OCI-LY7 (cell line): ENCODE measurements around the gene INSR.

ENCODE experiments used
- CTCF ChIP-seq: fragments of 200-600 bp; sonication (generic); conservative IDR thresholded peaks from 2 replicates; pipeline ENCODE4 v1.5.1; 2014; ENCODE audit warnings: mild to moderate bottlenecking, antibody characterized with exemption, low read length, moderate library complexity, mixed read lengths
- EZH2phosphoT487 ChIP-seq: fragments of 200-600 bp; sonication (generic); IDR thresholded peaks from 2 replicates; pipeline ENCODE4 v1.6.1; 2018; ENCODE audit warnings: low read depth, borderline replicate concordance, mild to moderate bottlenecking, mixed run types, antibody characterized with exemption, low read length, moderate library complexity, mixed read lengths

DNA sequence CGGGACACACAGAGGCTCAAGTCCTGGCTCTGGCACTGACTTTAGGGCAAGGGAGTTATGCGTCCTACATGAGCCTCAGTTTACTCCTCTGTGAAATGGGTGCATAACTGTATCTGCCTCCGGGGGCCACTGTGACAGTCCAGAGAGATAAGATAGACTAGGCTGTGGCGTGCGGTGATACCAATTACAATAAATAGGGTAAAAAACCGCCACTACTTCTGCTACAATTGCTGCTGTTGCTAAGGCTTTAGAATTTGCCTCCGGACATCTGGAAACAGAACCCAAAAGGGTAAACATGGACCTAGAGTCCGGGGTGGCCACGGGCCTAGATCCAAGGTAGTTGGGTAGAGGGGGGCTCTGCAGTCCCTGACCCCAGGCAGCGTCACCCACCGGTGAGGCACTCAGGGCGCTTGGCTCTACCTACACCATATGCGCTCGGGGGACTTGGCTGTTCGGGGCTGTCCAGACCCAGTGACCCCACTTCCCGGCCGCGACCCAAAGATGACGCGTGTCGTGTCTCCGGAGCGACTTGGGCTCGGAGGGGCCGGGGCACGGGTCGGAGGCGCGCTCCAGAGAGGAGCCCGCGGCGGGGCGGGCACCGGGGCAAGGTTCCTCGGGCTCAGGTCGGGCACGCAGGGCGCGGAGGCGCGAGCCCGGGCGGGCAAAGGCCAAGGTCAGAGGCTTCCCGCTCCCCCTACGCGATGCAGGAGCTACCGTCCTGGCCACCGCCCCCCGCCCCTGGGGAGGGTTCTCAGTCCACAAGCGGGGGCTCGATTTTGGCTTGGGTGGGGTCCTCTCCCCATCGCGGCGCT is 1.1 kb downstream of the INSR start:
- no peak; the same call in 1 of the 2 replicates for TF ChIP-seq CTCF
- TF ChIP-seq EZH2phosphoT487: no peak
